ENCODE results near the gene ZNF35.

GRCh38 chr3:44612678-44613077 is 35.9 kb upstream of the ZNF35 start:
- TF ChIP-seq CTCF (conservative IDR thresholded peaks at IDR 0.05 in 1 of 2, IDR thresholded peaks at IDR 0.05 in 1 of 2; ENCODE audit: extremely low read depth in 1 of 2, insufficient read depth in 1 of 2, low read depth in 1 of 2, low read length in 2 of 2) (no peak), EZH2 (IDR thresholded peaks at IDR 0.05; ENCODE audit: borderline replicate concordance, low read length) (no peak)

All from mammary epithelial cell (primary cell).